ENCODE measurements around the gene TNS4.
A peak's percentile ranks its signal among the peaks of the same experiment; 100 is the strongest.

Gene TNS4

GRCh38 chr17:40471846-40472732, 29.3 kb downstream of the TNS4 start:
- DNase-seq: no peak

- DNase-seq: no peak
Observed at GRCh38 chr17:40470932-40471828, 30.2 kb downstream of the TNS4 start.

- DNase-seq: no peak
Observed at GRCh38 chr17:40469805-40470675, 31.4 kb downstream of the TNS4 start.

DNA sequence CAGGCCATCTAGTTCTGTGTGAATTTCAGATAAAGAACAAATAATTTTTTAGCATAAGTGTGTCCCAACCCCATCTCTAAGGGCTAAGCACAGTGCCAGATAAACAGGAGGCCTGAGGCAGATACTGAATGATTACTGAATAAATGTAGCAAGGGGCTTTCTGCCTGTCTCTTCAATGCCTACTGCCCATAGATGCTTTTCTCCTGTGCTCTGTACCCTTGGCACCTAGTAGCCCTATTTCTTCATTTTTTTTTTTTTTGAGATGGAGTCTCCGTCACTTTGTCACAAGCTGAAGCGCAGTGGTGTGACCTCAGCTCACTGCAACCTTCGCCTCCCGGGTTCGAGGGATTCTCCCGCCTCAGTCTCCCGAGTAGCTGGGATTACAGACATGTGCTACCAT, 32.9 kb downstream of the TNS4 start:
- DNase-seq: no peak

- no peak for DNase-seq
Observed at GRCh38 chr17:40467281-40467867, 34.0 kb downstream of the TNS4 start.

- DNase-seq: no peak
Observed at GRCh38 chr17:40466298-40466971, 35.0 kb downstream of the TNS4 start.

- no peak for DNase-seq
Observed at GRCh38 chr17:40464392-40464855, 37.0 kb downstream of the TNS4 start.

DNA sequence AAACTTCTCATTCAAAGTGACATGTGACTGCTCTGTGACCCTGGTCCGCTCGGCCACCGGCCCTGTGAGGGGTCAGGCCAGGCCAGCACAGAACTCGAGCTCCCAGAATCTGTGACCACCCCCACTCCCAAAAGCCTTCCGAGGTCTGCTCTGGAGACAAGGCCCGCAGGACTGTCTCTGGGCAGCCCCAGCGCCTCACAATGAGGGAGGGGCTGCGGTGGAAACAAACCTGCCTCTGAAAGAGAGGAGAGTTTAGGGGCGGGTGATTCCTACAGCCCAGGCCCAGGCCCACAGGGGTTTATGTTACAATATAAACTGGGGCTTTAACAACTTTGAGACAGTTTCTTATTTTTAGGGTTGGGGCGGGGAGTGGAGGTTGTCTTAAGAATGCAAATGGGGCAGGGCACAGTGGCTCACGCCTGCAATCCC, 38.3 kb downstream of the TNS4 start:
- no peak for DNase-seq

- DNase-seq: no peak
Observed at GRCh38 chr17:40462343-40463121, 38.9 kb downstream of the TNS4 start.

- no peak for DNase-seq
Observed at GRCh38 chr17:40461732-40462342, 39.6 kb downstream of the TNS4 start.

DNA sequence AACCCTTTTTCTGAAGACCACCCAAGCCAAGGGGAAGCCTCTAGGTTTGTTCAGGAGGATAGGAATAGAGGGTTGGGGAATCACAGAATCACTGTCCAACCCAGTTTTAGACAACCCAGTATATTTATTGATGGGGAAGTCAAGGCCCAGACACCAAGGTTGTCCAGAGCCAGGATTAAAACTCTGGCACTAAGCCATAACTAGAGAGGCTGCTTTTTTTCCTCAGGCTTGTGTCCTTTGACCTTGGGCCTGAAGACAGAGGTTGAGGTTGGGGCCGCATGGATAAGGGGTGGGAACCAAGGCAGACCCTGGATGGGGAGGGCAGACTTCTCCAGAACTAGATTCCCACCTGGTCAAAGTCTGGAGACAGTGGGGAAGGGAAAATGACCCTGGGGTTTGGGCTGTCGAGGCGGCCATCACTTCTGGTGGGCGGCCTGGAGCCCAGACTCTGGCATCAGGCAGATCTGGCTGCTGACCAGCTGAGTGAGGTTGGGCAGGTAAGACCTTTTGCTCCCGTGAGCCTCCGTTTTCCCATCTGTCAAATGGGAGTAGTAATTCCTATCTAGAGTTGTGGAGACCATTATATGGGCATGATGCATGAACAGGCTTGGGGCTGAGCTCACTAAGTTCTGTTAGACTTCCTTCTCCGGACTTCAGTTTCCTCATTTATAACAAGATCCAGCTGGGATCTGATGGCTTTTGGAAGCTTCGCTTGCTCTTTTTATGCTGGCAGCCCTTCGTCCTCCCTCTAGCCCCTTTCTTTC, 40.3 kb downstream of the TNS4 start:
- DNase-seq: no peak

DNA sequence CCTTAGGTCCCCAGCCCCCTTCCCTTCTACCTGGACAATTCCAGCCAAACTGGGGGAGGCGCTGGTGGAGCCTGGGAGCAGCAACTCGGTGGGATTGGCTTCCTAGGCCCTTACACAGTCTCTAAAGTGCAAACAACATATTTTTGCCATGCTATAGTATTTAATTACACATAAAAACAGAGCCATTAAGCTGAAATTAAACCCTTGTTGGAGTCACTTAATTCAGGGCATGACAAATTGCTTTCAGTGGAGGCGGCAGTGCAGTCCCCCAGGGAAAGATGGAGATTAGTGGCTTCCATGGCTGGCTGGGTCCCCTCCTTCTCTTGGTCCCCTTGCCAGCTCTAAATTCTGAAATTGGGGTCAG, 40.8 kb downstream of the TNS4 start:
- DNase-seq: peak; percentile 38

GRCh38 chr17:40459636-40460603, 41.5 kb downstream of the TNS4 start:
- no peak for DNase-seq

- no peak for DNase-seq
Observed at GRCh38 chr17:40458851-40459482, 42.5 kb downstream of the TNS4 start.

GRCh38 chr17:40457964-40458791, 43.2 kb downstream of the TNS4 start:
- DNase-seq: peak; percentile 44

DNA sequence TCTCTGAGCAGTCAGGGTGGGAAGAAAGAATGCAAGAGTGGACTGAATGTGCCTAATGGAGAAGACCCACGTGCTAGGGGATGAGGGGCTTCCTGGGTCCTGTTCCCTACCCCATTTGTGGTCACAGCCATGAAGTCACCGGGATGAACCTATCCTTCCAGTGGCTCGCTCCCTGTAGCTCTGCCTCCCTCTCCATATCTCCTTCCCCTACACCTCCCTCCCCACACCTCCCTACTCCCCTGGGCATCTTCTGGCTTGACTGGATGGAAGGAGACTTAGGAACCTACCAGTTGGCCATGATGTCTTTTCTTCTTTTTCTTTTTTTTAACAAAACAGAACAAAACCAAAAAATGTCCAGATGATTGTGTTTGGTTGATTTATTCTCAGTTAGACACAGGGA, 44.1 kb downstream of the TNS4 start:
- no peak for DNase-seq

DNA sequence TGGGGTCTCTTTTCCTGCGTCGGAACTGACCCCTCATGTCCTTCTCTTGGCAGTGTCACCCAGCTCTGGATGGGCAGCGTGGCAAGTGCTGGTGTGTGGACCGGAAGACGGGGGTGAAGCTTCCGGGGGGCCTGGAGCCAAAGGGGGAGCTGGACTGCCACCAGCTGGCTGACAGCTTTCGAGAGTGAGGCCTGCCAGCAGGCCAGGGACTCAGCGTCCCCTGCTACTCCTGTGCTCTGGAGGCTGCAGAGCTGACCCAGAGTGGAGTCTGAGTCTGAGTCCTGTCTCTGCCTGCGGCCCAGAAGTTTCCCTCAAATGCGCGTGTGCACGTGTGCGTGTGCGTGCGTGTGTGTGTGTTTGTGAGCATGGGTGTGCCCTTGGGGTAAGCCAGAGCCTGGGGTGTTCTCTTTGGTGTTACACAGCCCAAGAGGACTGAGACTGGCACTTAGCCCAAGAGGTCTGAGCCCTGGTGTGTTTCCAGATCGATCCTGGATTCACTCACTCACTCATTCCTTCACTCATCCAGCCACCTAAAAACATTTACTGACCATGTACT, 44.9 kb downstream of the TNS4 start:
- DNase-seq: no peak

Measured in NCI-H1694 treated with DMSO at 0.1 percent for 48 hours (cell line).